CD14-positive monocyte (primary cell): Measurements from ENCODE around the gene FOXP1. TPM values are rescaled to one million over a fixed set of nuclear protein-coding genes. Genes with fewer than 3 reads are reported as not detected.
A peak's percentile ranks its signal among the peaks of the same experiment; 100 is the strongest.

Experiments used
- DNase-seq, 3 donors: peaks; one replicate each; pipeline ENCODE4 v3.0.0-alpha.2; 2011 to 2022
- H2AFZ ChIP-seq: 2 replicates; pipeline ENCODE4 v1.6.0; 2012; ENCODE audit warnings: mild to moderate bottlenecking, low read depth, low read length, inconsistent platforms; ENCODE audit not compliant: insufficient read depth, poor library complexity, severe bottlenecking
- H3K27ac ChIP-seq, 2 donors: 1 replicate in 1 of 2; 2 replicates in 1 of 2; pipeline ENCODE4 v1.5.1; 2012 to 2013; ENCODE audit warnings: low read length in 2 of 2, control low read depth in 1 of 2, inconsistent platforms in 1 of 2, low read depth in 1 of 2, mild to moderate bottlenecking in 1 of 2
- H3K27me3 ChIP-seq, 2 donors: one replicate each; pipeline versions ENCODE4 v1.6.0 to v1.6.1; 2011 to 2013; ENCODE audit warnings: low read length in 2 of 2; ENCODE audit not compliant: control insufficient read depth in 2 of 2, insufficient read depth in 2 of 2
- H3K36me3 ChIP-seq, 2 donors: replicated peaks in 1 of 2; 1 replicate in 1 of 2; 2 replicates in 1 of 2; pipeline versions ENCODE4 v1.5.1 to v1.6.1; 2012 to 2013; ENCODE audit warnings: low read length in 2 of 2, control low read depth in 1 of 2, inconsistent platforms in 1 of 2, mild to moderate bottlenecking in 1 of 2; ENCODE audit not compliant: insufficient read depth in 2 of 2, control insufficient read depth in 1 of 2
- H3K4me1 ChIP-seq, 2 donors: 1 replicate in 1 of 2; 2 replicates in 1 of 2; pipeline versions ENCODE4 v1.5.1 to v1.6.1; 2012 to 2013; ENCODE audit warnings: low read length in 2 of 2, control low read depth in 1 of 2, inconsistent platforms in 1 of 2, mild to moderate bottlenecking in 1 of 2, moderate library complexity in 1 of 2; ENCODE audit not compliant: insufficient read depth in 2 of 2, control insufficient read depth in 1 of 2
- H3K4me2 ChIP-seq: replicated peaks from 2 replicates; pipeline ENCODE3; 2012; ENCODE audit warnings: low read length, moderate library complexity, mild to moderate bottlenecking; ENCODE audit not compliant: poor library complexity, severe bottlenecking; ENCODE audit errors: extremely low read depth
- H3K4me3 ChIP-seq, 3 experiments: fragments of 200-600 bp in 1 of 3; sonication (generic) in 1 of 3; replicated peaks in 1 of 3; 1 replicate in 2 of 3; 2 replicates in 1 of 3; pipeline ENCODE4 v1.5.1; 2011 to 2013; ENCODE audit warnings: low read length in 3 of 3, mild to moderate bottlenecking in 3 of 3, control low read depth in 2 of 3, low read depth in 2 of 3, inconsistent platforms in 1 of 3, moderate library complexity in 1 of 3
- H3K79me2 ChIP-seq: 2 replicates; pipeline ENCODE4 v1.6.0; 2012; ENCODE audit warnings: mild to moderate bottlenecking, control low read depth, inconsistent platforms, low read length, moderate library complexity; ENCODE audit not compliant: insufficient read depth
- H3K9ac ChIP-seq: 2 replicates; pipeline ENCODE4 v1.6.0; 2017; ENCODE audit warnings: low read length, mild to moderate bottlenecking; ENCODE audit not compliant: insufficient read depth, poor library complexity, severe bottlenecking
- H3K9me3 ChIP-seq, 2 donors: replicated peaks in 1 of 2; 1 replicate in 1 of 2; 2 replicates in 1 of 2; pipeline versions ENCODE4 v1.5.1 to v1.6.1; 2012 to 2013; ENCODE audit warnings: low read length in 2 of 2, control low read depth in 1 of 2; ENCODE audit not compliant: control insufficient read depth in 1 of 2, insufficient read depth in 1 of 2
- H4K20me1 ChIP-seq: 2 replicates; pipeline ENCODE4 v1.6.0; 2012; ENCODE audit warnings: mild to moderate bottlenecking, low read length, control low read depth, moderate library complexity; ENCODE audit not compliant: insufficient read depth
- H3K27ac Mint-ChIP-seq, 7 donors: one replicate each; pipeline ENCODE4 v1.8.0; 2020; ENCODE audit warnings: mild to moderate bottlenecking in 7 of 7, mixed read lengths in 7 of 7, moderate library complexity in 6 of 7, inconsistent platforms in 2 of 7
- H3K27me3 Mint-ChIP-seq, 3 donors: one replicate each; pipeline ENCODE4 v1.8.0; 2021 to 2022; ENCODE audit warnings: low read depth in 3 of 3, mild to moderate bottlenecking in 3 of 3, mixed read lengths in 3 of 3, moderate library complexity in 3 of 3, inconsistent platforms in 1 of 3
- H3K36me3 Mint-ChIP-seq, 2 donors: one replicate each; pipeline ENCODE4 v1.8.0; 2020; ENCODE audit warnings: mixed read lengths in 2 of 2, inconsistent platforms in 1 of 2, mild to moderate bottlenecking in 1 of 2
- H3K4me1 Mint-ChIP-seq: one replicate; pipeline ENCODE4 v1.8.0; 2020; ENCODE audit warnings: mild to moderate bottlenecking, mixed read lengths
- H3K4me3 Mint-ChIP-seq, 2 donors: one replicate each; pipeline ENCODE4 v1.8.0; 2020; ENCODE audit warnings: mild to moderate bottlenecking in 2 of 2, mixed read lengths in 2 of 2, moderate library complexity in 1 of 2
- H3K9me3 Mint-ChIP-seq, 7 donors: one replicate each; pipeline ENCODE4 v1.8.0; 2020 to 2022; ENCODE audit warnings: mixed read lengths in 7 of 7, mild to moderate bottlenecking in 6 of 7, moderate library complexity in 6 of 7, inconsistent platforms in 2 of 7
- WGBS: methylation state at CpG from one replicate; pipeline ENCODE4 v1.1.5; 2013; ENCODE audit warnings: missing lambda C conversion rate; ENCODE audit not compliant: insufficient coverage; 5-methylcytosine and 5-hydroxymethylcytosine counted together
- intact Hi-C, 2 donors: fragments of 100-400 bp; cut with micrococcal nuclease; formaldehyde crosslinking; loops; one replicate each; pipeline versions ENCODE4 v1.15.0 to v1.15.1; 2023
- polyA plus RNA-seq, 3 donors: library from polyadenylated mRNA; depleted of rRNA in 1 of 3; unstranded in 2 of 3; stranded (reverse) in 1 of 3; fragments of 300-500 nt in 2 of 3; fragments of >200 nt in 1 of 3; fragmentation: Illumina TruSeq in 2 of 3; gene quantifications; 1 replicate in 2 of 3; 2 replicates in 1 of 3; pipeline ENCODE4 v1.2.3, GENCODE V29; 2012 to 2021
- TF ChIP-seq, protein P1 (sequence below): fragments of 200-600 bp; IDR thresholded peaks from one replicate; pipeline ENCODE4 v1.8.0; 2022; ENCODE audit warnings: antibody characterized with exemption, mild to moderate bottlenecking

The FOXP1 gene
- polyA plus RNA-seq, 3 donors: 25.7 to 42.6 (median 27.8) TPM

GRCh38 chr3:71250026-71250425, 333.5 kb downstream of the FOXP1 start:
- Histone ChIP-seq H3K9me3 (no peaks in the 10 kb centered on the region), H3K27me3 (no peaks in the 10 kb centered on the region), H3K4me2 (no peak overlapping the region), H3K4me1 (peaks cover 20 to 25% of the 10 kb centered on the region in 2 donors), H4K20me1 (peaks cover 37% of the 10 kb centered on the region), H3K9ac (no peak overlapping the region), H2AFZ (no peak overlapping the region), H3K4me3 (no peak overlapping the region), H3K36me3 (no peaks in the 10 kb centered on the region), H3K79me2 (peaks cover 23% of the 10 kb centered on the region), H3K27ac (peak overlapping the region; percentile 71 to 94)
- Mint-ChIP-seq H3K27ac (peak overlapping the region; percentile 96 to 99 (median 97)), H3K4me1 (peaks cover 25% of the 10 kb centered on the region), H3K27me3 (no peaks in the 10 kb centered on the region), H3K9me3 (no peaks in the 10 kb centered on the region), H3K4me3 (no peak overlapping the region), H3K36me3 (peaks cover 0 to 3% of the 10 kb centered on the region in 2 donors)
- 86% methylated on average over 4 of the region's 5 CpGs for WGBS
- intact Hi-C loops: no loop called here
- no peak for DNase-seq
- TF ChIP-seq, protein P1, sequence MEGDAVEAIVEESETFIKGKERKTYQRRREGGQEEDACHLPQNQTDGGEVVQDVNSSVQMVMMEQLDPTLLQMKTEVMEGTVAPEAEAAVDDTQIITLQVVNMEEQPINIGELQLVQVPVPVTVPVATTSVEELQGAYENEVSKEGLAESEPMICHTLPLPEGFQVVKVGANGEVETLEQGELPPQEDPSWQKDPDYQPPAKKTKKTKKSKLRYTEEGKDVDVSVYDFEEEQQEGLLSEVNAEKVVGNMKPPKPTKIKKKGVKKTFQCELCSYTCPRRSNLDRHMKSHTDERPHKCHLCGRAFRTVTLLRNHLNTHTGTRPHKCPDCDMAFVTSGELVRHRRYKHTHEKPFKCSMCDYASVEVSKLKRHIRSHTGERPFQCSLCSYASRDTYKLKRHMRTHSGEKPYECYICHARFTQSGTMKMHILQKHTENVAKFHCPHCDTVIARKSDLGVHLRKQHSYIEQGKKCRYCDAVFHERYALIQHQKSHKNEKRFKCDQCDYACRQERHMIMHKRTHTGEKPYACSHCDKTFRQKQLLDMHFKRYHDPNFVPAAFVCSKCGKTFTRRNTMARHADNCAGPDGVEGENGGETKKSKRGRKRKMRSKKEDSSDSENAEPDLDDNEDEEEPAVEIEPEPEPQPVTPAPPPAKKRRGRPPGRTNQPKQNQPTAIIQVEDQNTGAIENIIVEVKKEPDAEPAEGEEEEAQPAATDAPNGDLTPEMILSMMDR: no peak

GRCh38 chr3:71247958-71248335, 335.6 kb downstream of the FOXP1 start:
- intact Hi-C loops: no loop called here
- Histone ChIP-seq H3K4me1 (peaks cover 20 to 25% of the 10 kb centered on the region in 2 donors), H4K20me1 (peaks cover 49% of the 10 kb centered on the region), H3K79me2 (peaks cover 22% of the 10 kb centered on the region), H3K9me3 (no peaks in the 10 kb centered on the region), H3K27me3 (no peaks in the 10 kb centered on the region), H3K9ac (no peak overlapping the region), H3K4me2 (no peak overlapping the region), H3K4me3 (no peak overlapping the region), H2AFZ (no peak overlapping the region), H3K36me3 (no peaks in the 10 kb centered on the region), H3K27ac (peak overlapping the region in 1 of 2 donors; percentile 94)
- Mint-ChIP-seq H3K36me3 (peaks cover 0 to 6% of the 10 kb centered on the region in 2 donors), H3K27me3 (no peaks in the 10 kb centered on the region), H3K27ac (peak overlapping the region; percentile 96 to 99 (median 97)), H3K9me3 (no peaks in the 10 kb centered on the region), H3K4me3 (peak overlapping the region in 1 of 2 donors; percentile 3), H3K4me1 (peaks cover 25% of the 10 kb centered on the region)
- WGBS: 100% methylated on average over 2 of the region's 3 CpGs
- DNase-seq: no peak
- TF ChIP-seq, protein P1: no peak
